ENCODE data around the gene ACACB.

The ACACB gene

DNA sequence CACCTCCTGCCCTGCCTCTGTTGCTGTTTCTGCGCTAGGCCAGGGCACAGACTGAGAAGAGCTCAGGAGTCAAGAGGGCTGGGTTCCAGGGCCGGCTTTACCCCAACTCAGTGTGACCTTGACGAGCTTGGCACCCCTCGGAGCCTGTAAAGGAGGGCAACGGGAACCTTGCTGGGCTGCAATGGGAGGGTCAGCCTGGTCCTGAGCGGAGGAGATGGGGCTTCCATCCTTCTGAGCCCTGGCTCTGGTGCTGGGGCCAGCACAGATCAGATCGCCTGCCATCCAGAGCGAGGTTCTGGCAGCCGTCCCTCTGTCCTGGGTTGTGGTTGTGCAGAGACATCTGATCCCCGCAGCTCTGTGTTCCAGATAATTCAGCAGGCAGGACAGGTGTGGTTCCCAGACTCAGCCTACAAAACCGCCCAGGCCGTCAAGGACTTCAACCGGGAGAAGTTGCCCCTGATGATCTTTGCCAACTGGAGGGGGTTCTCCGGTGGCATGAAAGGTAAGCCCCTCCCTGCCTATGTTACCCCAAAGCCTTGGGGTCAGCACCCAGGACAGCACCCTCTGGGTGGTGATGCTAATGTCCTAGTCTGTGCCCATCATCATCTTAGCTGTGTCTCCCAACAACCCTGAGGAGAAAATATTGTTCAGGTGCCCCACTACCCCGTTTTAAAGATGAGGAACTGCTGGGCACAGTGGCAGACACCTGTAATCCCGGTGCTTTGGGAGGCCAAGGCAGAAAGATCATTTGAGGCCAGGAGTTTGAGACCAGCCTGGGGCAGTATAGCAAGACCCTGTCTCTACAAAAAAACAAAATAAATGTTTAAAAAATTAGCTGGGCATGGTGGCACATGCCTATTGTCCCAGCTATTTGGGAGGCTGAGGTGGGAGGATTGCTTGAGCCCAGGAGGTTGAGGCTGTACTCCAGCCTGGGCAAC is 142.5 kb downstream of the ACACB start:
- DNase-seq = no peak

DNA sequence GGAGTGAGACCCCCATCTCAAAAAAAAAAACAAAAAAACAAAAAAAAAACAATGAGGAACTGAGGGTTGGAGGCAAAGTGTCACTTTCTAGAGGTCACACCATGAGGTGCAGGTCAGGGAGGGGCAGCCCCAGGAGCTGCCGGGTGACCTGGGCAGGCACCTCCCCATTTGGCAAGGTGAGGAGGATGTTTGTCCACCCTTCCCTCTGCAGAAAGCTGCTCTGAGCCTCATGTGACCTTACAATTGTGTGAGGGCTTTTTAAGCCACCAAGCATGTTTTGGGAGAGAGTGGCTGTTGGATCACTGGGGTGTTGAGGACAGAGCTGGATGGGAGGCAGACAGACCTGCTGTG is 143.1 kb downstream of the ACACB start:
- no peak for DNase-seq

DNA sequence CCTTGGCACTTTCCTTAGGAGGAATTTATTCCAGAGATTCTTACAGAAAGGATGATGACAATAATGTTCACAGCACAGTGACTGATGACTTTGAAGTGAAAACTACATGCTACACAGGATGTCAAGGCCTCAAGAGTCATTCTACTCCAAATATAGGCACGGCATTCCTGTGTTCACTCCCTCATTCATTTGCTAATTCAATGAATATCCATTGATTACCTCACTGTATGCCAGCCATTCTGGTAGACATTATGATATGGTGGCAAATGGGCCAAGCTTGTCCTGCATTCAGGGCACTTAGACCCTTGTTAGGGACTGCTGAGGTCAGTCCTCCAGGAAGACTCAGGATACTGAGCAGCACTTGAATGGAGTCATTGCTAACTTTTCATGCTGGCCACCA is 144.7 kb downstream of the ACACB start:
- DNase-seq = no peak

DNA sequence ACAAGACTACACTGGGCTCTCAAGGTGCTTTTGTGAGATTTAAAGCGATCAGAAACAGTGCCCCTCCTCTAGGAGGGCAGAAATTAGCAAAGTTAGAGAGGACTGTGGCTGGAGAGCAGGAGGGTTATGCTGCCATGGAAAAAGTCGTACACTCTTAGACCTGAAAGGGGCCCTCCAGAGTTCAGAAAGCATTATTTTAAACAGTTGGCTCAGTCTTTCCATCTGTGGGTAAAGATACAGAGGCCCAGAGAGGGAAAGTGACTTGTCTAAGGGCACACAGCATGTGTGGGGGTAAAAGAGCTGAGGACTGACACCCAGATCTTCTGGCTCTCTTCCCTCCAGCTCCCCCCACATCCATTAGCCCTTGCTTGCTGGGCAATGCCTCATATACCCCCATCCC is 145.6 kb downstream of the ACACB start:
- no peak for DNase-seq

- no peak for DNase-seq
Measured at GRCh38 chr12:109263439-109263838, 147.1 kb downstream of the ACACB start.

GRCh38 chr12:109264095-109264942 is 147.9 kb downstream of the ACACB start:
- DNase-seq = peak; percentile 54

DNA sequence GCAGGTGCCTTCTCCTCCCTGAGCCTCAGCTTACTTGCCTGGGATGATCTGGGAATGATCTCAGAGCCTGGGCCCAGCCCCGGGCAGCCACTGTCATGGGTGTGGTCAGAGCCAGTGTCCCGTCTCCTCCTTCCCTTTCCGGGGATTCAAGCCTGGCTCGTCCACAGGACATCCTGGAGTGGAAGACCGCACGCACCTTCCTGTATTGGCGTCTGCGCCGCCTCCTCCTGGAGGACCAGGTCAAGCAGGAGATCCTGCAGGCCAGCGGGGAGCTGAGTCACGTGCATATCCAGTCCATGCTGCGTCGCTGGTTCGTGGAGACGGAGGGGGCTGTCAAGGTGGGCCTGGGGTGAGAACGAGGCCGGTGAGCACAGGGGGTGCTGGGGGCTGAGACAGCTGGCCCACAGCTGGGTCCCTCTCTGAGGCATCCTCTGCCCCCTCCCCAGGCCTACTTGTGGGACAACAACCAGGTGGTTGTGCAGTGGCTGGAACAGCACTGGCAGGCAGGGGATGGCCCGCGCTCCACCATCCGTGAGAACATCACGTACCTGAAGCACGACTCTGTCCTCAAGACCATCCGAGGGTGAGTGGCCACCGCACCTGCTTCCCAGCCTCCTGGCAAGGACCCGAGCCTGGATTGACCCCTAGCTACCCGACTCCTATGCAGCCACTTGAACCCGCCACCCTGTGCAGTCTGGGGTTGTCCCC is 148.7 kb downstream of the ACACB start:
- DNase-seq = no peak

DNA sequence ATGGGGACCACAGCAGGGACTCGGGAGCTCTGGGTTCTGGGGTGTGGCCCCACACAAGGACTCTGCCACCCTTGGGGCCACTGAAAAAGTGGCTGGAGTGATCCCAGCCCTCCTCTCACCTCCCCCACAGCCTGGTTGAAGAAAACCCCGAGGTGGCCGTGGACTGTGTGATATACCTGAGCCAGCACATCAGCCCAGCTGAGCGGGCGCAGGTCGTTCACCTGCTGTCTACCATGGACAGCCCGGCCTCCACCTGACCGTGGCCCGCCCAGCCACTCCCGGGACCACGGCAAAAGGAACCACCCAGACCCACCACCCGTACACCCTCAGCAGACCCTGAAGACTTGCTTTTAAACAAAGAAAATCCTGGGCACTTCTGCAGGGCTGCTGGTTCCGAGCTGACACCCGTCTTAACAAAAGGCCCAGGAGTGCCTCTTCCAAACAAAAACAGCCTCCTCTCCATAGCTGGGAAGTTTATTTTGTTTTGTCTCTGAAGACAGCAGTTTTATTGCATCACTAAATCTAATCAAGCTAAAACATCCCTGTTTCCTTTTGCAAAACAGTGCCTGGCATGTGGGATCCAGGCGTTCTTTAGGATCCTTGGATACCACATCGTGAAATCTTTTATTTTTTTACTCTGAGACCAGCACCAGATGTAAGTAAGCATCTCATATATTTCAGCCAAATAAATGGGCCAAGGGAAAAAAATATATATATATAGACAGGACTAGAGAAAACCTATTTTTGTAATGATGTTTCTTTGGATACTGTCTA is 149.9 kb downstream of the ACACB start:
- DNase-seq = no peak

DNA sequence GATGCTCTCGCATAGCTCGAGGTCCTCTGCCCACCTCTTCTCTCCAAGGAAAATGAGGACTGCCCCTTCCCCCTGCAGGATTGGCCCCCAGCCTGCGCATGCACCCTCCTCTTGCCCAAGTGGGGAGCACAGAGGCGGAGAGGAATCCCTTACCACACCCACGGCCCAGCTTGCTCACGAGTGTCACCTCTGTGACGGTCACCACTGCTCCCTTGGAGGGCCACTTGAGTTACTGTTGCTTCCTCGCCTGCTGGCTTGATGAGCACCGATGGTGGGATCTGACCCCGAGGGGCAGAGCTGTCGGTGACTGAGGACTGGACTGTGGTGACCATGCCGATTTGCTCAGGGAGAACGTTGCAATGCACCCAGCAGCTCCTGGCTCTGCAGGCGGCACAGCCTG is 151.0 kb downstream of the ACACB start:
- no peak for DNase-seq

DNA sequence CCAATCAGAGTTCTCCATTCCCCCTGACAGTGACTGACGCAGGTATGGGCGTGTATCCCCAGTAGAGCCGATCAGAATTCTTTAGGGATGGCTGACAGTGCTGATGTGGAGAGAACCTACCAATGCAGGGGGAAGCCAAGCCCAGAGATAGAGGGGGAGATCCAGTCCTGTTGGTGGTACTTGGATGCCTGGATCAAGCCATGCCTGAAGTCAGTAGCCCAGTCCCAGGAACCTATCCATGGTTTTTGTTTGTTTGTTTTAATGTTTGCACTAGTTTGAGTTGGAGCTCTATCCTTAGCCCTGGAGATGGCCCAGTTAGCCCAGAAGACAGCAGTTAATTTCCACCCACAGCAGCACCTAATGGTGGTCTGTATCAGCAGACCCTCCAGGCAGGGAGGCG is 152.5 kb downstream of the ACACB start:
- no peak for DNase-seq

GRCh38 chr12:109269428-109269827 is 153.0 kb downstream of the ACACB start:
- DNase-seq = no peak

- no peak for DNase-seq
Measured at GRCh38 chr12:109270494-109270893, 154.1 kb downstream of the ACACB start.

GRCh38 chr12:109271418-109271817 is 155.0 kb downstream of the ACACB start:
- no peak for DNase-seq

GRCh38 chr12:109273354-109273753 is 157.0 kb downstream of the ACACB start:
- DNase-seq = no peak

- DNase-seq = no peak
Measured at GRCh38 chr12:109274381-109274780, 158.0 kb downstream of the ACACB start.

DNA sequence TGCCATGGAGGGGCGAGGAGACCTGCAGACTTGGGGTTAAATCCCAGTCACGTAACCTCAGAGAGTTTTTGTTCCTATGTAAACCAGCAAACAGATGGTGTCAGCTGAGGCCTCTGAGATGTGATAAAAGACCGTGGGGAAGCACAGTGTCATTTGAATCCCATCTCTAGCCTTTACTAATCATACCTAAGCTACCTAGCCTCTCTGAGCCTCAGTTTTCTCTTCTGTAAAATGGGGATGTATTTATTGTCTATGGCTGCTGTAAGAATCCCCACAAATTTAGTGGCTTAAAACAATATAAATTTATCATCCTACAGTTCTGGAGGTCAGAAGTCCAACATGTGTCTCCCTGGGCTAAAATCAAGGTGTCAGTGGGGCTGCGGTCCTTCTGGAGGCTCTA is 158.8 kb downstream of the ACACB start:
- DNase-seq = no peak

GRCh38 chr12:109276160-109276559 is 159.8 kb downstream of the ACACB start:
- DNase-seq = no peak

DNA sequence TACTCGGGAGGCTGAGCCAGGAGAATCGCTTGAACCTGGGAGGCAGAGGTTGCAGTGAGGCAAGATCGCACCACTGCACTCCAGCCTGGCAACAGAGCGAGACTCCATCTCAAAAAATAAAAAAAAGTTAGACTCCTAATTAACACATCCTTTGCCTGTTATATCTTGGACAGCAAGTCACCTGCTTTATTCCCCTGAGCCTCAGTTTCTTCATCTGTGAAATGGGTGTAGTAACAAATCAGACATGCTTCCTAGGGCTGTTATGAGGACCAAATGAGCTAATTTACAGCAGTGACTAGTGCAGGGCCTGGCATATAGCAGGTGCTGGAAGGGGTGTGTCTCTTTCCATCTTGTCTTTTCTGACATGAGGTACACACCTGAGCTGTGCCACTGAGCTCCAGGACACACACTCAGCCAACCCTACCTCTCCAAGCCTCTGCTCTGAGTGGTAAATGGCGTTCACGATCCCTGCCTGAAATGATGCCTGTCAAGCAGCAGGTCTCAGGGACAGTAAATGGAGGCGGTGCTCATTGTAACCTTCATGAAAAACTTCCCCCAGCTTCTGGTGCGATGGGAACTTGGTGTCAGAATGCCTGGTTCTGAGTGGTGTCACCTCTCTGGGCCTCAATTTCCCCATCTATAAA is 161.0 kb downstream of the ACACB start:
- DNase-seq = no peak

GRCh38 chr12:109277899-109278762 is 161.7 kb downstream of the ACACB start:
- DNase-seq = peak; percentile 6

- DNase-seq = no peak
Measured at GRCh38 chr12:109278912-109279311, 162.5 kb downstream of the ACACB start.

GRCh38 chr12:109279525-109279924 is 163.1 kb downstream of the ACACB start:
- no peak for DNase-seq

Data from fibroblast of skin of scalp (primary cell).